IMR-90 (cell line): ENCODE measurements around the gene CFAP43.
A peak's percentile ranks its signal among the peaks of the same experiment; 100 is the strongest.

Source experiments
- CHD1 ChIP-seq: IDR thresholded peaks from 2 replicates; pipeline ENCODE4 v1.6.1; 2012; ENCODE audit warnings: low read depth, low read length, improper control_type of control experiment
- CTCF ChIP-seq: conservative IDR thresholded peaks from 2 replicates; pipeline ENCODE4 v1.5.1; 2012; ENCODE audit warnings: mild to moderate bottlenecking, low read depth, low read length, improper control_type of control experiment
- POLR2A ChIP-seq: IDR thresholded peaks from 2 replicates; pipeline ENCODE4 v1.6.1; 2012; ENCODE audit warnings: mild to moderate bottlenecking, low read depth, low read length

GRCh38 chr10:104121485-104122224 is 110.5 kb downstream of the CFAP43 start, which contains the start of gene SFR1:
- peak; percentile 93 for TF ChIP-seq POLR2A
- TF ChIP-seq CTCF = peak; percentile 82
- TF ChIP-seq CHD1 = no peak
